UCSD-AML1 (cell line): Measurements from ENCODE around the gene PTH2.

Experiments
- DNase-seq: peaks from one replicate; lab custom pipeline; 2025; ENCODE audit not compliant: unreplicated experiment; lab: John Stamatoyannopoulos, UW

Gene PTH2

DNA sequence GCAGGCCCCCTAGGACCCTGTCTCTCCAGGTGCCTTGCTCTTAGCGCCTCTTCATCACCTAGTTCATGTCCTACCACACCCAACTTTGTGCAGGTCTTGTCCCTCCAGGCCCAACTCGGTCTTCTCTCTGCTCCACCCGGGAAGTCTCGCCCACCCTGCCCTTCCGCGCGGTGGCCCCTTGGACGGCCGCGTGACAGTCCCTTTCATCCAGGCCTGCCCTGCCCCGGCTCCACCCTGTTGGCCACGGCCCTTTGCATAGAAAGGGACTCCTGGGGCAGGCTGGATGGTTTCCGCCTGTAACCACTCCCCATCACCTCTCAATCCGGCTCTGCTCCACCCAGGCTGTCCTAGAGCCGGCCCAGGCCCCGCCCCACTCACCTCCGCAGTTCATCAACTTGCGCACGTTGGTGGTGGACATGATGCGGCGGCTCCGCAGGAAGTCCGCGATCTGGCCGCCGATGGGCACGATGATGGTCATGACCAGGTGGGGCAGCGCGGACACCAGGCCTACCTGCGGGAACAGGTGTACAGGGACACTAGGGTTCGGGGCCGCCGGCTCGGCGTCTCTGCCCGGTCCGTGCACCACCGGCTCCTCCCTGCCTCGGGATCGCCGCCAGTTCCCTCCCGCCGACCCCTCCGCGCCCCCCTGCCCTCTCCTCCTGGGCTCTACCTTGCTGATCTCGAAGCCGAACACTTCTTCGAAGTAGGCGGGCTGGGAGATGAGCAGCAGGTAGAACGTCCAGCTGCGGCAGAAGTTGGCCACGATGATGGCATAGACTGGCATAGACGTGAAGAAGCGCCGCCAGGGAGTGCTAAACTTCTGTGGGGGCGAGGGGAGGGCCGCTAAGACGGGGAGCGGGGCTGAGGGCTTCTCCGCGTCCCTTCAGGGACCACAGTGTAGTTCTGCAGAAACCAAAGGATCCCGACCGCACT is 9.2 kb upstream of the PTH2 start:
- DNase-seq = no peak

- DNase-seq = no peak
These were observed 8.1 kb upstream of the PTH2 start for GRCh38 chr19:49431330-49431749.

DNA sequence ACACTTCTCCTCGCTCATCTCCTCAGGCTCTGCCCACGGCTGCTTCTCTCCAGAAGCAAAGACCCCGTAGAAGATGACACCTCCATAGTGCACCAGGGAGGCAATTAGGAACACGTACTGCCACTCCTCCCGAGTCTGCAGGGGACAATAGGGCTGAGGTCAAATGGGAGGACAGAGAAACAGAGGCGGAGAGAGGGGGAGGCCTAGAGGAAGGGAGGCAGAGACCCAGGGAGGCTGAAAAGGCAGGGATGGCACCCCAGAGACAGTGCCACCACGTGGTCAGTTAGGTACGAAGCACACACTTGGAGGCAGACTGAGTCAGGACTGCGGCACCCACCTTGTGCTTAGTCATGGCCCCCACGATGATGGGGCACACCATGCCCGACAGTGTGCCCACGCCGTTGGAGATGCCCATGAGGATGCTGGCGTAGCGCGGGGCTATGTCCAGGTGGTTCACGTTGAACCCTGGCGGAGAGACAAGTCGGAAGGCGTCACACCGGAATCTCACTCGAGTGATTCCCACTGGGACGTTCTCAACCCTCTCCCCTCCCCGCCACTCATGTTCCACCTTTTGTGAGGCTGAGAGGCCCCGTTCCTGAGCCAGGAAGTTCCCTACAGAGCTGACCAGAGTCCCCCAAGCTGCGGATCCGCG is 7.6 kb upstream of the PTH2 start:
- peak; percentile 25 for DNase-seq

DNA sequence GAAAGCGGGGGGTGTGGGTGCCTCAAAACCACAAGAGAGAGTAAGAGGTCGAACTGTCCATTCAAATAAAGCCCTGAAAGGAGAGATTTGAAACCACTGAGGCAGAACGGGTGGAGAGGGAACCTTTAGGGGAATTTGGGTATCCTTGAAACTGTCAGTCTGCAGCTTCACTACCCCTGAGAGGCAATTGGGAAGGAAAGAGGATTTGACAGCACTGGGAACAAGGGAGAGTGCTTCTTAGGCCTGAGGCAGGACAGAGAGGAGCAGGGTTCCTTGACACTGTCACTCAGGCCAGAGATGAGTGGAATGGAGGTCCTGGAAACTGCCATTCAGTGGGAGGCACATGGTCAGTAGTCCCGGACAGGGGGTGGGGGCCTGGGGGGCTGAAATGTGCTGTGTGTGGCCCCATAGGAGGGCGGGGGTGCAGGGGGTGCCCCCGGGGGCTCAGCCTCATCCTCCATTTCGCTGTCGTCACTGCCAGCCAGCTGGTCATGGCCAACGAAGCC is 7.0 kb upstream of the PTH2 start:
- no peak for DNase-seq

- no peak for DNase-seq
These were observed 5.6 kb upstream of the PTH2 start for GRCh38 chr19:49428547-49429451.

GRCh38 chr19:49427855-49428546 is 4.8 kb upstream of the PTH2 start:
- DNase-seq = no peak

- DNase-seq = no peak
These were observed 4.1 kb upstream of the PTH2 start for GRCh38 chr19:49427339-49427738.

DNA sequence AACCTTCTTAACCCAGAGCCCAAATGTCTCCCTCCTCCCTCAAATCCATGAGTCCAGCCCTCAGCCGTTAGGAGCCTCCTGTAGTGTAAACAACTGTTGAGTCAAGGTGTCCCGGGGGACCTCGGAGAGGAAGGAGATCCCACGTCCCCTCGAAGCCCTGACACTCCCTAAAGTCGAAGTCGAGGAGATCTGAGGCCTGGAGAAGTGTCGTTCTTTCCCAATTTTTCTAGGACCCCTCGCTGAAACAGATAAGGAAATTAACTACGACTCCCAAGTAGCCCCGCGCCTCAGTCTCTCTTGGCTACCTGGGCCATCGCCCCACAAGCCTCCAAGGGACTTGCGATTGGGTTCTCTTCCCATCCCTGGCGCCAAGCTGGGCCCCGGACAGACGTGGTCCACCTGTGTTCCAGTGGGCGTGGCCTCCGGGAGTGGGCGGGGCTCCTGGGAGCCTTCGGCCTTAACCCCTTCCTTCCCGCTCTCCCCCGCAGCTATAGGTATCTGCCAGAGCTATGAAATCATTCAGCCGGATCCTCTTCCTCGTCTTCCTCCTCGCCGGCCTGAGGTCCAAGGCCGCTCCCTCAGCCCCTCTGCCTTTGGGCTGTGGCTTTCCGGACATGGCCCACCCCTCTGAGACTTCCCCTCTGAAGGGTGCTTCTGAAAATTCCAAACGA is 2.8 kb upstream of the PTH2 start:
- peak; percentile 37 for DNase-seq

DNA sequence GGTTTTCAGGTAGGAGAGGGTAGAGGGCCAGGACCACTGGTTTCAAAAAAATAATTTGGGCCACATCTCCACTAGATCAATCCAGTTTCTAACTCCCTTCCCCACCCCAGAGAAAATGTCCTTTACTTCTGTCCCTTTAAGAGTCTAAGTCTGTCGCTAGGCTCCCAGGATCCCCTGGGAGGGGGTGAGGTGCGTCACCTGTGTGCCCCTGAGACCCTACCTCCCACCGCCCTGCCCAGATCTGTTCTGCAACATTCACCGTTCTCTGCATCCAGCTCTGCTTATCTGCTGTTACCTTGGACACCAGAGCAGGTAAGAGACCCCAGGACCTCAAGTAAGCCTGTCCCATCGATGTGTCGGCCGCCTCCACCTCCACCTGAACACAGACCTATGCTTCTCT is 1.9 kb upstream of the PTH2 start, which contains the start of gene GFY:
Gene GFY, plus strand, starts transcription at position 211 of the 400 bp plus-strand sequence. CDS start 1,043 bp downstream, outside the sequence.
- DNase-seq = no peak

GRCh38 chr19:49423985-49424303 is 703 bp upstream of the PTH2 start:
- no peak for DNase-seq

DNA sequence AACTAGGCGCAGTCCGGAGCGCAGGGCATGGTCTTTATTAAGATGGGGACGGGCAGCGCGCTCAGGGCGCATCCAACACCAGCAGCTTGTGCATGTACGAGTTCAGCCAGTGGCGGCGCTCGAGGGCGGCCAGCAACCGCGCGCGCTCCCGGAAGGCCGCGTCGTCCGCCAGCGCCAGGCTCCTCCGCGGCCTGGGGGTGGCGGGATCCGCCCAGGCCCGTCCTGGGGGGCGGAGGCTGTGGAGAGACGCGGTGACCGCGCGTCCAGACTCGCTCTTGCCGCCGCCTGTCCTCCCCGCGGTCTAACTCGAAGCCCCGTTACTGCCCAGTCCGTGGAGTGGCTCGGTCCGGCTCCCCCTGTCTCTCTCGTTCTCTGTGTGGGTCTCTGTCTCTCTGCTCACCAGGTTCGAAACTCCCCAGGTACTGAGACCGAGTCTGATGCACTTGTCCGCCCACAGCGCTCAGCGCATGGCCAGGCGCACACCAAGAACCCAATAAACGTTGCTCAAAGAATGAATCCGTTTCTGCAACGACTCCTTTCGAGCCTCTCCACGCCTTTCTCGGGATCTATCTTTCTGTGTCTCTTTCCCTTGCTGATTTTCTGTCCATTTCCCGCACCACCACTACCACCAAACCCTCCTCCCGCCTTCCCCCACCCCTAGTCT is 702 bp downstream of the PTH2 start:
- peak; percentile 74 for DNase-seq

- no peak for DNase-seq
These were observed 1.4 kb downstream of the PTH2 start for GRCh38 chr19:49421878-49422202.

DNA sequence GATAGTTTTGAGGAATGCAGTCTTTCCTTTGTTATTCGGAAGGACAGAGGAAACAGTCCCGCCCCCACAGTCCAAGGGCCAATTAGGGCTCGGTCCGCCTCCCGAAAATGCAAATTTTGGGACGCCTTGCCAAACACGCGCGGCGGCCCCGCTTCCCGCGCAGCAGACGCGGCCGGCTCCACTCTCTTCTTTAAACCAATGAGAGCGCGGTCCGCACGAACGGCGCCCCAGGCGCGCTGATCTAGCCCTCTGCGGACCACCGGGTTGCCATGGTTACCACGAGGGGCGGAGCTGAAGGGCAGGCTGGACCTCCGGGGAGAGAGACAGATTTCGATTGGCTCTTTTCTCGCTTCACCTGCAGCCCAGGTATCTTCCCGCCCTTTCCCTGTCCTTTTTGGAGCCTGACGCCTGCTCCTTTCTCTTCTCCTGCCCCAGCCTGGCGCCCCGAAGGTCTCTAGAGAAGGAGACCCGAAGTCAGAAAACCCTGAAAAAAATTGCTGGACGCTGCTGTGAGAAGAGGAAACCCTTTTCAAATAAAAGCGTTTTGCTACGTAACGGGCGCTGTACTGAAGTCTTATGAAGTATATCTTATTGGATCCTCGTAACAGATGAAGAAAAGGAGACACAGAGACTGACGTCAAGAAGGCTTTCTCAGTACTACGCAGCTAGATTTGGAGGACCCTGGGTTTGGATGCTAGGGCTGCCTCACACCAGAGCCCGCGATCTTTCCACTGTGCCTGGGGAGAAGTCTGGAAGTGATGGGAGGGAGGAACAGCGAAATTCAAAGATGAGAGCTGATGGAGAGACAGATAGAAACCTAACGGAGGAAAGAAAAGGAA is 2.0 kb downstream of the PTH2 start:
- DNase-seq = peak; percentile 77

DNA sequence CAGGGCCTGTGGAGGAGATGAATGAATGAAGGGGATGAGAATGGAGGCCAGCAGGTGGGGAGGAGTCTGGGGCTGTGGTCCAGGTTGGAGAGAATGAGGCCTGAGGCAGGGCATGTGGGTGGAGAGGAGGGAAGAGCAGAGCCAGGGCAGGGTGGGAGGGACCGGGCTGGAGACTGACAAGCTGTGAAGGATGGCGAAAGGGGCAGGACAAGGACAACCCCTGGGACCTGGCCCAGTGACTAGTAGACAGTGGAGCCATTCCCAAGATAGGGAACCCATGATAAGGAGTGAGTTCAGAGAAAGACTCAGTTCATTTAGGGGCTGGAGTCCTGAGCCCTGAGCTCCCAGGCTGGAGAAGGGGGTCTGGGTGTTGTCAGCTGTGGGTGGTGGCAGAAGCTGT is 3.0 kb downstream of the PTH2 start:
- no peak for DNase-seq

- no peak for DNase-seq
These were observed 4.1 kb downstream of the PTH2 start for GRCh38 chr19:49419173-49419572.

GRCh38 chr19:49418511-49418910 is 4.7 kb downstream of the PTH2 start:
- no peak for DNase-seq

- DNase-seq = no peak
These were observed 6.2 kb downstream of the PTH2 start for GRCh38 chr19:49417088-49417487.

DNA sequence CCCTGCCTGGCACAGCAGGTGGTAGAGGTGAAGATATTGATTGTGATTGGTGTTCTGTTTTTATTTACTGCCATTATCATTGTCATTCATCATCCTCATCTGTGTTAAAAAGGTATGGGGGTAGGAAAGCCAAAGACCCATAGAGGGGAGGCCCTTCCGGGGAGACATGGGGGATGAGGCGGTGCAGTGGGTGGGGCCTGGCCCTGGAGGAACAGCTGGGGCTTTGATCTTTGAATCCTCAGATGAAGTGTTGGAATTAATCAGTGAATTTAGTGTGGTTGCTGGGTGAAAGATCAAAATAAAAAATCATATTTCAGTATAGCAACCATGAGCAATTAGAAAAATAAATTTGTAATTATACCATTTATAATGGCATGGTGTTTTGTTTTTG is 7.4 kb downstream of the PTH2 start:
- no peak for DNase-seq
